ELF-1 (cell line): ENCODE measurements around the gene ZMIZ1.

Source experiments
- DNase-seq: peaks from one replicate; pipeline ENCODE4 v3.0.0-alpha.2; 2016; ENCODE audit warnings: low read depth, low spot score

Gene ZMIZ1

GRCh38 chr10:79305988-79306387 is 237.2 kb downstream of the ZMIZ1 start:
- no peak for DNase-seq

- DNase-seq, result no peak
These were observed 238.0 kb downstream of the ZMIZ1 start for GRCh38 chr10:79306644-79307220.

- no peak for DNase-seq
These were observed 239.2 kb downstream of the ZMIZ1 start for GRCh38 chr10:79308016-79308415.

DNA sequence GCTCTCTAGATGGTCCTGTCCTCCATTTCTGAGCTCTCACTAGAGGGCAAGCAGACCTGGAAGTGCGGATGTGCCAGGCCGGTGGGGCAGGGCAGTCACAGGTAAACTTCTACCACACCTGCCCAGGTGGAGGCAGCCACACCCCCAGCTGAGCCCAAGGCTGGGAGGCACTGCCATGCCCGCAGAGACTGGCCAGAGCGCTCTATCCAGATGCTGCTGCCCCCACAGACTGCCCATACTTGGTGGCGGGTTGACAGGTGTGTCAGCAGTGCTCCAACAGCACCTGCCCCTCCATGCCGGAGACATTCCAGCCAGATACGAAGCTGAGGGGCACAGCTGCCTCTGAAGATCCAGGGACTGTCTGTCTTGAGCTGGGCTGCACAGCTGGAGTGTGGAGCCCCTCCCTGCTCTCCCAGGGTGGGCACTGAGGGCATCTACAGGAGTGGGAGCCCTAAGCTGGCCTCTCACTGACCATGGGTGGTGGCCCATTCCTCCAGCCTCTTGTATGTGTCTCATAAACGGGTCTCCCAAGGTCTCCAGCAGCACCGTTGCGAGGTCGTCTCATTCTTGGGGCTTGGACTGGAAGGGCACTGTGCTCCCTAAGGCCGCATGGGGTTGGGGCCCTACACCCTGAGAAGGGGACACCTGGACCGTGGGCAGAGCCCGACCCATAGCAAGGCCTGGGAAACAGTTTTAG is 240.4 kb downstream of the ZMIZ1 start:
- no peak for DNase-seq

DNA sequence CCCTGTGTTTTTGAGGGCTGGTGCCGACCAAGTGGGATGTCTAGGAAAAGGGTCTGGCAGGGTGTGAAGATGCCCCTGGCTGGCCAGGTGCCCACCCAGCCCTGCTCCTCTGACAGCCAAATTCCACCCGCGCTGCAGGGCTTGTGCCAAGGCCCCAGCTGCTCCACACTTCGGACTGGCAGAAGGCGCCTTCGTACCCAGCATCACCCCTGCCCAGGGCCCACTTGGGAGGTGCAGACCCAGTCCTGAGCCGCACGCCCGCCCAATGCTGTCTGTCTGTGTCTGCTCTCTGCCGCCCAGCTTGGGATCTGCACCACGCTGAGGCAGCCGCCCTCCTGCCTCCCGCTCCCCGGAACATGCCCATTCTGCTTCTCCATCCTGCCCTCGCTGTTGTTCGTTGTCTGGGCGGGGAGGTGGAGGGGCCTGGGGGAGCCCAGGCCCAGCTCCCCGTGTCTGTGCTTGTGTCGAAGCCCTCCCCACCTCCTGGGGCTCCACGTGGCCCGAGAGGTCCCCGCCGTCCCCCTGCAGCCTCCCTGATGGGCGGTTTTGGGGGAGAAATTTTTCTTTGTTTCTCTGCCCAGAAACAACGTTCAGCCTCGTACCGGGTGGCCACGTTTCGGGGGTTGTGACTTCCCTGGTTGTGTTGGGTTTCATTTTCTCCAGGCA is 241.6 kb downstream of the ZMIZ1 start:
- no peak for DNase-seq

DNA sequence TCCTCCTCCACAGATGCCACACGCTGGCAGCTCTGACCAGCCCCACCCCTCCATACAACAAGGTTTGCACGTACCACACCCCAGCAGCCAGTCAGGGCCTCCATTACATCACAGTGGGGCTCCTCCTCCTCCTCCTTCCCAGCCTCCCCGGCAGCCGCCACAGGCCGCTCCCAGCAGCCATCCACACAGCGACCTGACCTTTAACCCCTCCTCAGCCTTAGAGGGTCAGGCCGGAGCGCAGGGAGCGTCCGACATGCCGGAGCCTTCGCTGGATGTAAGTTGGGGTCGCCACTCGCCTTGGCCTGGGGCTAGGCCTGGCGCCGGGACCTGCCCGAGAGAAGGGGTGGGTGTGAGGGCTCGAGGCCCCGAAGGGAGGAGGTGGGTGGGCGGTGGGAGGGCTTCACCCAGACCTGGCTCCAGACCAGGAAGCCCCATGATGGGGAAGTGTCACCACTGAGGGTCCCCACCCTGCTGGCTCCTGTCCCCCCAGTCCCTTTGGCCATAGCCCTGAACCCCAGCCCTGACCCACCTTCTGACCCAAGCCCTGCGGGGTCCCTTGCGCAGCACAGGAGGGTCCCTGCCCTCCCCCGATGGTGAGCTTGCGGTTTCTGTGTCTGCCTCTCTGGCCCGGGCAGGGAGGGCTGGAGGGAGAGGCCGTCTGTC is 242.3 kb downstream of the ZMIZ1 start:
- no peak for DNase-seq

- no peak for DNase-seq
These were observed 243.0 kb downstream of the ZMIZ1 start for GRCh38 chr10:79311581-79312407.

DNA sequence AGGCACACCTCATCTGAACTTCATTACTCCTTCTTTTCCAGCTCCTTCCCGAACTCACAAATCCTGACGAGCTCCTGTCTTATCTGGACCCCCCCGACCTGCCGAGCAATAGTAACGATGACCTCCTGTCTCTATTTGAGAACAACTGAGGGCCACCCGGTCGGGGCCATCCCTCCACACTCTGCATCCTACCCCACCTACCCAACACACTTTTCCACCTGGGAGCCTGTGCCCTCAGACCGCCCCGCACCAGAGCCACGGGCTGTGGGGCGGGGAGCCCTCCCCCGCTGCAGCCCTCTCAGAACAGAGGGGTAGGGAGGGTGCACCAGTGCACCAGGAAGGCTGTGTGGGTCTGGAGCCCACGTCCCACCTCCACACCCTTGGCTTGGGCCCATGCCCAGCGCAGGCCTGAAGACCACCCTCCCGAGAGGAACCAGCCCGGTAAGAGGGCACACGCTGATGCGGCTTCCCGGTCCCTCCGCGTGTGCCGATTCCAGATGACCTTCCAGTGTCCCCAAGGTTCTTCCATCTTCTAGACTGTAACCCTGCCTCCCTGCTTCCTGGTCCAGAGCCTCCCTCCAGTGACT is 243.9 kb downstream of the ZMIZ1 start:
- DNase-seq, result no peak

DNA sequence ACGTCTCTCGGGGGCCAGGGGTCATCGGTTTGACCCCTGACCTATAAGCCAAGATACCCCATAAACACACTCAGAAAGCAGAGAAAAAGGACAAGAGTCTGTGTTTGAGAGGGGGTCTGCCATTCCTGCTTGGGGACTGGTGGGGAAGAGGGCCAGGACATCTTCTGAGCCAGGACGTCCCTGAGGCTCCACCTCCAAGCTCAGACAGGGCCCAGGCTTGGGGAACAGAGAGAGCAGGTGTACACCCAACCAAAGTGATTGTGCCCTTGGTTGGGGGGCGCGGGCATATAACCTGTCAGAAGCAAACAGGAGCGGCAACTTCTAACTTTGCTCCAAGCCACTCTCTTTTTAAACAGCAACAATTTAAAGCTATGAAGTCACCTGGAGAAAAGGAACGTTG is 244.6 kb downstream of the ZMIZ1 start:
- no peak for DNase-seq

DNA sequence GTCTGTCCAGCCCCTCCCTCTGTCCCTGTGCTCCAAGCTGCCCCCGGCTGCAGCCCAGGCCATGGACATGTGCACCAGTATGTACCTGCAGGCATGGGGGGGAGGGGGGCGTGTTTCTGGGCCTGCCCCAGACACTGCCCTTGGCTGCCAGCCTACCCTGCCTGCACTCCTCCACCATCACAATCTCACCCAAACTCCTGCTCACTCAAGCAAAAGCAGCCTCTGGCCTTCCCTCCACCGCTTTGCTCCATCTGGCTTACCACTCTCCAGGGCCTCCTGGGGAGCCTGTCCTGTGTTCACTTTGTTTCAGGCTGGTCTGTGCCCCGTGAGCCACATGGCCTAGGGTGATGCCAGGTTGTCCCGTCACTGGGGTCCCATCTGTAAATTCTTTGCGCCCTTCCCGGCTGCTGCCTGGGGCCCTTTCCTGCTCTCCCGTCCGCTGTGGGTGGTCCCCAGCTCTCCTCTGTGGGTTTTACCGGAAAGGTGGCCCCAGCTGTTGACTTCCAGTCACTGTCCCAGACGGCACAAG is 245.2 kb downstream of the ZMIZ1 start:
- DNase-seq, result no peak

- no peak for DNase-seq
These were observed 246.2 kb downstream of the ZMIZ1 start for GRCh38 chr10:79314761-79315601.

- DNase-seq, result no peak
These were observed 246.8 kb downstream of the ZMIZ1 start for GRCh38 chr10:79315602-79315920.

GRCh38 chr10:79316671-79317431 is 248.1 kb downstream of the ZMIZ1 start:
- no peak for DNase-seq

- DNase-seq, result no peak
These were observed 249.6 kb downstream of the ZMIZ1 start for GRCh38 chr10:79318369-79318768.

- no peak for DNase-seq
These were observed 250.5 kb downstream of the ZMIZ1 start for GRCh38 chr10:79319115-79319771.

DNA sequence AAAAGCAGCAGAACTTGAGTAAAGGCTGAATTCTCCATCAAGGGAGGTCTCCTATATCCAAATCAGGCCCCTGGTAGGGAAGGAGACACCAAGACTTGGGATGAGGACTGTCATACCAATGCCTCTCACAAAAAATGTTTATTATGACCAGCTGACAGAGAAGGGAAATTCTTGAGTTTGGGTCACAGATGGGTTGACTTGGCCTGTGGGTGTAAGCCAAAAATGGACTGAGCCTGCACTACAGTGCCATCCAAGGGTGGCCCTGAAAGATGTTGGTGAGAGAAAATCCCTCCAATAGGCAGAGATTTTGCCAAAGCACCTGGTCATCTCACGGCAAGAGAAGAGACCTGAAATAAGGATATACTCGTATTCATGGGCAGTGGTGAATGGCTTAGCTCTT is 251.6 kb downstream of the ZMIZ1 start:
- DNase-seq, result no peak

DNA sequence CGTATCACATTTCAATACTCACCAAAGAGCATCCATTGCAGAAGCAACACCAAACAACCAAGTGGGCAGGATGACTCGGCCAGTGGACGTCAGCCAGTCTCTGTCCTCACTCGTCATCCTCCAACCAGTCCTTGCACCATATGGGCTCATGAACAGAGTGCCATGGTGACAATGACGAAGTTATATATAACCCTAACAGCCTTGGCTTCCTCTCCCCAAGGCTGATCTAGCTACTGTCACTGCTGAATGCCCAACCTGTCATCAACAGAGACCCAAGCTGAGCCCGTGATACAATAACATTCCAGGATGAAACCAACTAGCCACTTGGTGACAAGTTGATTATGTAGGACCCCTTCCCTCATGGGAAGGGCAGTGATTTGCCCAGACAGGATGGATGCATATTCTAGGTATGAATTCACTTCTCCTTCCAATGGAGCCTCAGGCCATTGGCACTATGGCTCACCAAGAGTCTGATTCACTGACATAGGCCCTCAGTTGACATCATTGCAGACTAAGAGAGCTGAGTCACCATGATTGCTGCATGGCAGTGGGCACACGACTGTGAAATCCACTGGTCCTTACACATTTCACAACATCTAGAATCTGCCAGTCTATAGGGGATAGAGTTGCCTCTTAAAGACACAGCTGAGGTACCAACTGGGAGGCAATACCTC is 252.2 kb downstream of the ZMIZ1 start:
- DNase-seq, result no peak

- DNase-seq, result no peak
These were observed 252.7 kb downstream of the ZMIZ1 start for GRCh38 chr10:79321494-79321882.
